Chondrocyte (in vitro differentiated cells): ENCODE results near the gene NAE1. TPM values are rescaled to one million over a fixed set of nuclear protein-coding genes. Genes with fewer than 3 reads are reported as not detected.

Experiments used
- DNase-seq: peaks from one replicate; pipeline ENCODE4 v3.0.0; 2021; ENCODE audit warnings: mixed read lengths, low spot score
- H3K27ac Mint-ChIP-seq: one replicate; pipeline ENCODE4 v1.8.0; 2021; ENCODE audit warnings: mild to moderate bottlenecking, moderate library complexity, mixed read lengths; ENCODE audit not compliant: unreplicated experiment
- H3K27me3 Mint-ChIP-seq: 2 replicates; pipeline ENCODE4 v1.8.0; 2021; ENCODE audit warnings: low read depth, mixed read lengths
- H3K36me3 Mint-ChIP-seq: 2 replicates; pipeline ENCODE4 v1.8.0; 2021; ENCODE audit warnings: low read depth, mixed read lengths
- H3K4me1 Mint-ChIP-seq: 2 replicates; pipeline ENCODE4 v1.8.0; 2021; ENCODE audit warnings: low read depth, mild to moderate bottlenecking, mixed read lengths
- H3K4me3 Mint-ChIP-seq: one replicate; pipeline ENCODE4 v1.8.0; 2021; ENCODE audit warnings: mild to moderate bottlenecking, moderate library complexity, mixed read lengths; ENCODE audit not compliant: unreplicated experiment
- H3K9me3 Mint-ChIP-seq: 2 replicates; pipeline ENCODE4 v1.8.0; 2021; ENCODE audit warnings: low read depth, mixed read lengths
- CTCF ChIP-seq: fragments of 200-600 bp; sonication (generic); IDR thresholded peaks from 2 replicates; pipeline ENCODE4 v1.5.0; 2021; ENCODE audit warnings: antibody characterized with exemption, mild to moderate bottlenecking, moderate library complexity
- total RNA-seq: library from RNA; stranded (reverse); gene quantifications from 3 replicates; pipeline ENCODE4 v1.2.1, GENCODE V29; 2021

NAE1 gene
- total RNA-seq, 1 donor from 2014 or later: 47.8 TPM

GRCh38 chr16:66832190-66832589 is 1.4 kb upstream of the NAE1 start:
- no peak overlapping the region for H3K27ac Mint-ChIP-seq
- no peak for TF ChIP-seq CTCF
- no peaks in the 10 kb centered on the region for H3K9me3 Mint-ChIP-seq
- peaks cover 13% of the 10 kb centered on the region for H3K4me1 Mint-ChIP-seq
- no peak overlapping the region for H3K4me3 Mint-ChIP-seq
- H3K36me3 Mint-ChIP-seq: peaks cover 3% of the 10 kb centered on the region
- no peak for DNase-seq
- H3K27me3 Mint-ChIP-seq: peaks cover 5% of the 10 kb centered on the region

GRCh38 chr16:66824006-66824405 is 6.8 kb downstream of the NAE1 start:
- no peak for DNase-seq
- no peaks in the 10 kb centered on the region for H3K27me3 Mint-ChIP-seq
- peaks cover 26% of the 10 kb centered on the region for H3K36me3 Mint-ChIP-seq
- peaks cover 5% of the 10 kb centered on the region for H3K4me1 Mint-ChIP-seq
- H3K9me3 Mint-ChIP-seq: no peaks in the 10 kb centered on the region
- no peak for TF ChIP-seq CTCF
- H3K27ac Mint-ChIP-seq: no peak overlapping the region
- H3K4me3 Mint-ChIP-seq: no peak overlapping the region

GRCh38 chr16:66814734-66815133 is 16.0 kb downstream of the NAE1 start:
- DNase-seq: no peak
- H3K27ac Mint-ChIP-seq: no peak overlapping the region
- peaks cover 23% of the 10 kb centered on the region for H3K36me3 Mint-ChIP-seq
- no peak for TF ChIP-seq CTCF
- no peaks in the 10 kb centered on the region for H3K27me3 Mint-ChIP-seq
- H3K4me3 Mint-ChIP-seq: no peak overlapping the region
- H3K9me3 Mint-ChIP-seq: no peaks in the 10 kb centered on the region
- no peaks in the 10 kb centered on the region for H3K4me1 Mint-ChIP-seq

GRCh38 chr16:66811043-66811442 is 19.7 kb downstream of the NAE1 start:
- Mint-ChIP-seq H3K4me1 (no peaks in the 10 kb centered on the region), H3K36me3 (peaks cover 17% of the 10 kb centered on the region), H3K27me3 (no peaks in the 10 kb centered on the region), H3K4me3 (no peak overlapping the region), H3K27ac (no peak overlapping the region), H3K9me3 (no peaks in the 10 kb centered on the region)
- no peak for TF ChIP-seq CTCF
- DNase-seq: no peak

DNA sequence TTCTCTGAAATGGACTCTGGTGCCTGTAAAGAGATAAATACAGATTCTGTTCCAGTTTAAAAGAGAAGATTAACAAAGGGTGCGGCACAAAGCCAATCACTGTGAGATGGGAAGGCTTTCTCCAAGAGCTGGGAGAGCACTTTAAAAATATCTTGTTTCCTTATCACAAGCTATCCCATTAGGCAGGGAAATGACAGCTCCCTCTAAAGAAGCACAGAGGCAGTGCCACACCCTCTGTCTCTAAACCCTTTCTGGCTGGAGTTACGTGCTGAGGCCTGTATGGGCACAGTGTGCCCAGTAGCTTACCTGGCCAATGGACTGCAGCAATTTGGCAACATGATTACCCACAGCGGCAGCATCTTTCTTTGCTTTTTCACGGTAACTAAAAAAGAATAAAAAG is 20.4 kb downstream of the NAE1 start:
- no peaks in the 10 kb centered on the region for H3K9me3 Mint-ChIP-seq

More for the DNA sequence above, 20.4 kb downstream of the NAE1 start:
- Mint-ChIP-seq H3K27me3 (no peaks in the 10 kb centered on the region), H3K4me1 (no peaks in the 10 kb centered on the region), H3K27ac (no peak overlapping the region), H3K4me3 (no peak overlapping the region), H3K36me3 (peaks cover 20% of the 10 kb centered on the region)
- no peak for DNase-seq
- no peak for TF ChIP-seq CTCF
